NCI-H128 (cell line): Measurements from ENCODE around the gene LIN7A.
"Not testable (repeated sequence)": the region's sequence is repeated elsewhere in the genome, so short reads cannot be mapped to it uniquely, and the experiment has no call there.

Experiments used
- DNase-seq: peaks from one replicate; lab custom pipeline; 2025; ENCODE audit not compliant: unreplicated experiment; lab: John Stamatoyannopoulos, UW

Gene LIN7A

GRCh38 chr12:80811957-80812708, 125.6 kb downstream of the LIN7A start:
- no peak for DNase-seq

- no peak for DNase-seq
Observed at GRCh38 chr12:80810874-80811273, 126.9 kb downstream of the LIN7A start.

- DNase-seq, result no peak
Observed at GRCh38 chr12:80807640-80808288, 130.0 kb downstream of the LIN7A start.

GRCh38 chr12:80805106-80805505, 132.6 kb downstream of the LIN7A start:
- no peak for DNase-seq

GRCh38 chr12:80802652-80803400, 134.9 kb downstream of the LIN7A start:
- no peak for DNase-seq

GRCh38 chr12:80798281-80798680, 139.5 kb downstream of the LIN7A start:
- DNase-seq, result no peak

GRCh38 chr12:80794551-80794950, 143.2 kb downstream of the LIN7A start:
- no peak for DNase-seq

- DNase-seq, result no peak
Observed at GRCh38 chr12:80792861-80793260, 144.9 kb downstream of the LIN7A start.

GRCh38 chr12:80791863-80792262, 145.9 kb downstream of the LIN7A start:
- no peak for DNase-seq

- DNase-seq, result not testable (repeated sequence)
Observed at GRCh38 chr12:80788407-80788806, 149.3 kb downstream of the LIN7A start.

- DNase-seq, result not testable (repeated sequence)
Observed at GRCh38 chr12:80782963-80783470, 154.7 kb downstream of the LIN7A start.

GRCh38 chr12:80781313-80781712, 156.4 kb downstream of the LIN7A start:
- DNase-seq, result no peak

GRCh38 chr12:80780746-80781145, 157.0 kb downstream of the LIN7A start:
- no peak for DNase-seq

GRCh38 chr12:80778005-80778541, 159.7 kb downstream of the LIN7A start:
- DNase-seq, result peak; percentile 90

GRCh38 chr12:80777587-80777986, 160.1 kb downstream of the LIN7A start:
- no peak for DNase-seq

- no peak for DNase-seq
Observed at GRCh38 chr12:80776706-80777105, 161.0 kb downstream of the LIN7A start.

GRCh38 chr12:80770958-80771357, 166.8 kb downstream of the LIN7A start:
- DNase-seq, result no peak

- DNase-seq, result no peak
Observed at GRCh38 chr12:80769553-80770140, 168.1 kb downstream of the LIN7A start.

- no peak for DNase-seq
Observed at GRCh38 chr12:80766897-80767296, 170.8 kb downstream of the LIN7A start.

GRCh38 chr12:80766210-80766609, 171.5 kb downstream of the LIN7A start:
- no peak for DNase-seq

- DNase-seq, result peak; percentile 16
Observed at GRCh38 chr12:80763874-80764273, 173.9 kb downstream of the LIN7A start.
